Left ventricle myocardium superior (tissue), 1 donor: ENCODE results near the gene FOXE3. TPM values are rescaled to one million over a fixed set of nuclear protein-coding genes. Genes with fewer than 3 reads are reported as not detected.

Experiments
- ATAC-seq: fragments of 200-7000 bp; cut with Tn5 transposase; one replicate; pipeline ENCODE4 v1.9.1; 2020; ENCODE audit warnings: mild to moderate bottlenecking, moderate library complexity
- DNase-seq: peaks from one replicate; pipeline ENCODE4 v3.0.0-alpha.2; 2020
- intact Hi-C: fragments of 100-400 bp; cut with micrococcal nuclease; formaldehyde crosslinking; loops from one replicate; pipeline ENCODE4 v1.11.0; 2022
- total RNA-seq: library from RNA; stranded (reverse); fragmentation: NEBNext Ultra II Directional; extraction: Animal tissue kit (Norgen Biotek cat#: 25700); gene quantifications from one replicate; pipeline ENCODE4 v1.2.1, GENCODE V29; 2021
- donor health status: DM: no; HTN: yes; CAD: no; lungs with severe emphysema.

Gene FOXE3
- total RNA-seq, 1 donor from 2014 or later, result not detected

DNA sequence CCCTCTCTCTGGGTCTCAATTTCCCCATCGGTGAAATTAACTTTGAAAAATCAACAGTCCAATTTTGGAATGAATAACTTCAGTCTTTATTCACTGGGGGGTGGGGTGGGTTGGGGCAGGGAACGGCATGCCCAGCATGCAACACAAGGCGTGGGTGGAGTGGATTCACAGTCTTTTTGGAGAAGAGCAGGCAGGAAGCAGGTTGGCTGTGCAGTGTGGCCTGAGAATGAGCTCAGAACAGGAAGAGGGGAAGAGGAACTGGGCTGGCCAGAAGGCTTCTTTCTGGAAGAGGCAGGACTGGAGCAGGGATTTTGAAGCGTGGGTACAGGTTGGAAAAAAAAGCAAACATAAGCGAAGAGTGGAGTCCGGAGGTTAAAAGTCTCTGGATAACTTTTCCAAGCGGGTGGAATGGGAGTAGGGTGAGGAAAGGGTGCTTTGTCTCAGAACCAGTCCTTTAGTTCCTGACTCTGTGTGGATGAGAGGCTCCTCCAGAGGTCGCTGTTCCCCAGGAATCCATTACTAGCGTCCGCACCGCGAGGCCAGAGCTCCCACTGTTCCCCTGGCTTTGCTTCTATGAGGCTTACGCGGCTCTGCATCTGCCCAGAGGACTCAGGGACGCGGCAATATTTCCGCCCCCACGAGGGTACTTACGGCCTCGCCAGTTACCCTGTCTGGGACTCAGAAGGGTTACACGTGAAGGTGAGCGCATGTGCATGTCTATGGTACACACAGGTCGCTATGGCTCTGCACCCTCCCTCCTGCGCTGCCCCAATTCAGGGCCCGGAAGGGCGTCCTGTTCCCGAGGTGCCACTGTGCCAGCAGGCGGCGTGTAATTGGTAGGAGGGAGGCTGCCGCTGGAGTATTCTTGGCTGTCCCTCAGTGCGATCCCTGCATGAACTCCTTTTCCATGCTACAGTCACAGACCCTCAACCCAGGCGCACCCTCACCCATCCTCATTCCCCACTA, 16.3 kb downstream of the FOXE3 start:
- ATAC-seq (peak; percentile 80), DNase-seq (peak; percentile 78)
- intact Hi-C loops, result no loop called here

DNA sequence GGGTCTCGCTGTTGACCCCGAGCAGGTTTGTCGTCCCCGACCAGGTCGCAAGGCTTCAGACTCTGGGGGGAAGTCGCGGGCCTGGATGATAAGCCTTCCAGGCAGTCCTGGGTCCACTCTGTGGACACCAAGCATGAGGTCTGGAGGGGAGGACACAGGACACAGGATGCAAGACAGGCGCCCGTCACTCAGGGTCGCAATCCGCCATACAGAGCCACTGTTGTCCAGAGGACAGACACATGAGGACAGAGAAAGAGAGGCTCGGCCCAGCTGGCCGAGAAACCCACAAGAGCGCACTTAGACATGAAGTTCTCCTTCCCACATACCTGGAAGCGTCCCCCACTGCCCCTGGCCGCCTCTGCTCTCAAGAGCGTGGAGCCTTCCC, 16.9 kb downstream of the FOXE3 start:
- ATAC-seq, result no peak
- DNase-seq, result no peak
- intact Hi-C loops, result no loop called here

DNA sequence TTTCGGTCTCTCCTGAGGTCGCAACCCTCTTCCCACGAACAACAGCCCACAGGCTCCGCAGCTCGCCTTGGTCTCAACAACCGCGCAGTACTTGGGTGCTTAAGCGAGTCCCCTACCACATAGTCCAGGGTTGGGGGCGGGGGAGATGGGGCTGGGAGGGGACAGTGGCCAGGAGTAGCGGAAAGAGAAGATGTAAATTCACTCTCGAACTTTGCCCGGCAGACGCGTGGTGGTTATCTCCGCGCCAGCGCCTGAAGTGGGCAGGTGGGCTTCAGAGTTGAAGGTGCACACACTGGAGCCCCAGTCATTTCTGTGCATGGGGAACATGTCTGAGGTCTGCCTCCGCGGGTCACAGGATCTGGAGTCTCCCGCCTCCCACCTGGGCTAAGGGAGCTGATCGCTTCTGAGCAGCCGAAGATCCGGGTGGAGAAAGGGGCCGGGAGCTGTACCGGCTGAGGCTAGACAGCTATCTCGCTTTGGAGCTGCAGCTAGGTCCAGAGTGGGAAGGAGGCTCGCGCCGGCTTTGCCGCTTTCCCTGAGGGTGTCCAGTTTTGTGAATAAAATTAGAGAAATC, 17.5 kb downstream of the FOXE3 start:
- intact Hi-C loops, result no loop called here
- no peak for ATAC-seq
- DNase-seq, result no peak

DNA sequence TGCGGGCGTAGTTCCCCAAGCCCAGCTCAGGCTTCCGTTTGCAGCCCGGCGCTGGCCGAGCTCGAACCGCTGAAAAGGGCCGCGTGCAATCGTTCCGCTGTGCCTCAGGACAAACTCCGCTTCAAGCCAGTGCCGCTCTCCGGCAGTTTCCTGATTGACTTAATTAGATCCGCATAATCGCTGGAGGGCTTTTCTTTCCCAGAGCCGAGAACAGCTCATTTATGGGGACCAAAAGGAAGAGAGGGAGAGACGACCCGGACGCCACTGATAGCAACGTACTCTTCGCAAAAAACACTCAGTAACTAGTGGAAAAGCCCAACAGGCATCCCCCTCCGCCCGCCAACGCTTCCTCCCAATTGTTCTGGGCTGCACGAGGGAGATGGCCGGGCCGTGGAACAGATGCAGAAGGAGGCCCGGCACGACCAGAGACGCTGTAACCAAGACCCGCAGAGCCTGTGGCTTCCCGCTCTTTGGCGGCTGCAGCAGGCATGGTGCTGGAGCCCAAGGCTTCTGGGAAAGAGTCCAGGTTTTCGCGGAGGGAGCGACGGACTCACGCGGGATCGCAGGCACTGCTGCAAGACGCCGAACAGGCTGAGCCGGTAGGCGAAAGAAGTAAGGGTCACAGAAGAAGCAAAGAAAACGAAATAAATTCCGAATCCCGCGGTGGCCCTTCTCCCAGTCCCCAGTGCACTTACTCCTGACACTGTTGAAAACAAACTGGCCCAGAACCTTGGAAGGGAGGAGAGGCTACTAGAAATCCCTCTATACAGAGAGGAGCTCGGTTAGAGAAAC, 18.2 kb downstream of the FOXE3 start:
- peak; percentile 73 for DNase-seq
- ATAC-seq, result peak; percentile 4
- intact Hi-C loops, result no loop called here

DNA sequence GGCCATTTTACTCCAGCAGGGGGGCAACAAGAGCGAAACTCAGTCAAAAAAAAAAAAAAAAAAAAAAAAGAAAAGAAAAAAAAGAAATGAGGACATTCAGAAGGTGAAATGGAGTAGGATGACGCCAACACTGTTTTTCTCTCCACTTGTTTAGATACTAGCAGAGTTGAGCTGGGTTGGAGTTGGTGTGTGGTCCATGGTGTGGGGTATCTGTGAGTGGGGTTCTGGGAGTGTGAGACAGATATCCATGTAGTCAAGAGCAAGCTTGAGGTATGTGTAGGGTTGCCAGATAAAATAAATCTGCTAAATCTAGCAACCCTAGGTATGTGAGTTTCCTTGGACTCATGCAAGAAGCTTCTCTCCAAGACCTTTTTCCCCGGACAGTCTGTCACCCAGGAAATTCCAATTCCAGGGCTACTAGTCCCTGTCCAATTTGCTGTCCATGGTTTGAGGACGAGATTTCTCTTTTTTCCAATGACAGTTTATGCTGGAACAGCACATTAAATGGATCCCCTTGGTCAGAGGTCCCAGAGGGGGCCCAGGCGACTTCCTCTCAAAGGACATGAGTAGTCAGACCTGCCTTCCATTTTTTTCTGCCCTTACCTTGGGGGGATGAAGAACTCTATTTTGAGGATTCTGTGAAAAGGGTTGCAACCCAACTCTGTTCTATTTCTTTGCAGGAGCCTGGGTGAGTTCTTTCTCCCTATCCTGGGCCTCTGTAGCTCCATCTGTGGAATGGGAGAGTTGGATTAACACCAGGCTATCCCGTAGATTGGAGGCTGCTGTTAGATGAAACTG, 19.6 kb downstream of the FOXE3 start:
- intact Hi-C loops, result no loop called here
- DNase-seq (no peak), ATAC-seq (no peak)

DNA sequence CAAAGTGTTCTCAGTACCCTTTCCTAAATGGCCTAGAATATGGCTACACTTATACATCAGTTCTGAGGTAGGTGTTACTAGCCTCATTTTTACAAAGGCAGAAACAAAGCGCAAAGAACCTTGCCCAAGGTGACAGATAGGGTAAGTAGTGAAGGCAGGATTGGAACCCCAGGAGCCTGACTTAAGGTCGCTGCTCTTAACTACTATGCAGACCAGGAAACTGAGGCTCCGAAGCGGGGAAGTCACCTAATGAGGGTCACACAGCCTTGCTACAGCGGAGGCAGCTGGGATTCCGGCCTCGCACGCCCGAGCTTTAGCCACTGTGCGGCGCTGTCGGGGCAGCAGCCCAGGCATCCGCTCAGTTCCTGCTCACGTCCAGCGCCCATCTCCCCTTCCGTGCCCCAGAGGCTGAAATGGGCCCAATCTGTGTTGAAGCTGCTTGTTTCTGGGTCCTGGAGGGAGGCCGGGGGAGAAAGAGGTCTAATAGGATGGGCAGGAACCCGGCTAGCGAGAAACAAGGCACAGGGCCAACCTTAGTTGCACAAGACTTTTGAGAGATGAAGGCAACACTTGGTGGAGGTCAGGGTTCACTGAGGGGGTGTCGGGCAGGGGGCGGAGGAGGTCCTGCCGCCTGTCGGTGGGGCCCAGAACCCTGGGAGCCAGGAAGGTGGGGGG, 20.4 kb downstream of the FOXE3 start:
- intact Hi-C loops, result no loop called here
- DNase-seq (peak; percentile 81), ATAC-seq (peak; percentile 38)

DNA sequence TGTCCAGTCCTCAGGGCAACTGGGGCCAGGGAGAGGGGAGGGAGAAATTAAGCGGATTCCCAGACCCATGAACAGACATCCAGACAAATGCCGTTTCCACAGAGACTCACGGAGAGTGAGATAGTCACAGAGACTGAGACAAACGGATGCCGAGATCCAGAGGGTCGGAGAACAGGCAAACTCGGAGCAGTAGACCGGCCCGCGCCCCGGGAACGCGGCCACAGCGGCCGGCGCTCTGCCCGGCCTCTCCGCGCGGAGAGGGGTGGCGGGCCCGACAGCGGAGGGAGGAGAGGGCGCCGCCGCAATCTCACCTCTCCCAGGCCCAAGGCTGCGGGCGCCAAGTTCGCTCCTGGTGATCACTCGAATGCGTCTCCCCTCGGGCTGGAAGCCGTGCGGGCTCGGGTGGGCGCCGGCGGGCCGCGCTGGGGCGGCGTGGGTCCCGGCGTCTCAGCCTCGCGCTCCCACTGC, 20.9 kb downstream of the FOXE3 start:
- intact Hi-C loops, result no loop called here
- DNase-seq (no peak), ATAC-seq (peak; percentile 13)

DNA sequence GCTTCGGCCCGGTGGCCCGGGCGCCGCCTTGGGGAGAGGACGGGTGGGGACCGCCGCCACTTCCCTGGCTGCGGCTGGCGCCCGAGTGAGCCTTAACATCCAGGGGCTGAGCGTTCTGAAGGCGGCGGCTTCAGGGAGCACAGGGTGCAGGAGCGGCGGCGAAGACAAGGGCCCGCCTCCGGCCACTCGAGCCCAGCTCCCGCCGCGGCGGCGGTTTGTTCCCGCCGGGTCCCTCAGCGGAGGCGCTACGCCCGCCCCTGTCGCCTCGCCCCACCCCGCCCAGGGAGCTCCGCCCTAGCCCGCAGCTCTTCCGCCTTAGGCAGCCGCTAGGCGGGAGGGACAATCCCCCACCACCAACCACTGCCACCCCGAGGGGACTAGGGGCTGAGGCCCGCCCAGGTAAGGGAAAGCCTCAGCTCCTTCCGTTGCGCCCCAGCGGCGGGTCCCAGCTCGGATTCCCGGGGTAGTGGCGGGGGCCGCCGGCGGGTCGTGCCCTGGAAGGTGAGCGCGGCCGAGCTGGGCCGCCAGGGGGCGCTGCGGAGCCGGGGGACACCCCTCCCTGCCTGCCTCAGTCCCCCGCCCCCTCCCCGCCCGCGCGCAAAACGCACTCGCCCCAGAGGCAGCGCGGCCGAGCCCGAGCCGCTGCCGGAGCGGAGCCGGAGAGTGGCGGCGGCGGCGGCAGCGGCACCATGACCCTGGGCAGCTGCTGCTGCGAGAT, 21.5 kb downstream of the FOXE3 start, which contains the start of gene FOXD2:
TSS of gene FOXD2 (plus strand) at position 598 of the 718 bp plus-strand sequence. CDS start at position 690, 92 bp downstream.
- DNase-seq, result peak; percentile 91
- ATAC-seq, result peak; percentile 96
- intact Hi-C loops, result no loop called here

DNA sequence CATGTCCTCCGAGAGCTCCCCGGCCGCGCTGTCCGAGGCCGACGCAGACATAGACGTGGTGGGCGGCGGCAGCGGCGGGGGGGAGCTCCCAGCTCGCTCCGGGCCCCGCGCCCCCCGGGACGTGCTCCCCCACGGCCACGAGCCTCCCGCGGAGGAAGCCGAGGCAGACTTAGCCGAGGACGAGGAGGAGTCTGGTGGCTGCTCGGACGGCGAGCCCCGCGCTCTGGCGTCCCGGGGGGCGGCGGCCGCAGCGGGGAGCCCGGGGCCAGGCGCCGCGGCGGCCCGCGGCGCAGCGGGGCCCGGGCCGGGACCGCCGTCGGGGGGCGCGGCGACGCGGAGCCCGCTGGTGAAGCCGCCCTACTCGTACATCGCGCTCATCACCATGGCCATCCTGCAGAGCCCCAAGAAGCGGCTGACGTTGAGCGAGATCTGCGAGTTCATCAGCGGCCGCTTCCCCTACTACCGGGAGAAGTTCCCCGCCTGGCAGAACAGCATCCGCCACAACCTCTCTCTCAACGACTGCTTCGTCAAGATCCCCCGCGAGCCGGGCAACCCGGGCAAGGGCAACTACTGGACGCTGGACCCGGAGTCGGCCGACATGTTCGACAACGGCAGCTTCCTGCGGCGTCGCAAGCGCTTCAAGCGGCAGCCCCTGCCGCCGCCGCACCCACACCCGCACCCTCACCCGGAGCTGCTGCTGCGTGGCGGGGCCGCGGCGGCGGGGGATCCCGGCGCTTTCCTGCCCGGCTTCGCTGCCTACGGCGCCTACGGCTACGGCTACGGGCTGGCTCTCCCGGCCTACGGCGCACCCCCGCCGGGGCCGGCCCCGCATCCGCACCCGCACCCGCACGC, 22.3 kb downstream of the FOXE3 start:
- no peak for ATAC-seq
- intact Hi-C loops, result no loop called here
- DNase-seq, result no peak

DNA sequence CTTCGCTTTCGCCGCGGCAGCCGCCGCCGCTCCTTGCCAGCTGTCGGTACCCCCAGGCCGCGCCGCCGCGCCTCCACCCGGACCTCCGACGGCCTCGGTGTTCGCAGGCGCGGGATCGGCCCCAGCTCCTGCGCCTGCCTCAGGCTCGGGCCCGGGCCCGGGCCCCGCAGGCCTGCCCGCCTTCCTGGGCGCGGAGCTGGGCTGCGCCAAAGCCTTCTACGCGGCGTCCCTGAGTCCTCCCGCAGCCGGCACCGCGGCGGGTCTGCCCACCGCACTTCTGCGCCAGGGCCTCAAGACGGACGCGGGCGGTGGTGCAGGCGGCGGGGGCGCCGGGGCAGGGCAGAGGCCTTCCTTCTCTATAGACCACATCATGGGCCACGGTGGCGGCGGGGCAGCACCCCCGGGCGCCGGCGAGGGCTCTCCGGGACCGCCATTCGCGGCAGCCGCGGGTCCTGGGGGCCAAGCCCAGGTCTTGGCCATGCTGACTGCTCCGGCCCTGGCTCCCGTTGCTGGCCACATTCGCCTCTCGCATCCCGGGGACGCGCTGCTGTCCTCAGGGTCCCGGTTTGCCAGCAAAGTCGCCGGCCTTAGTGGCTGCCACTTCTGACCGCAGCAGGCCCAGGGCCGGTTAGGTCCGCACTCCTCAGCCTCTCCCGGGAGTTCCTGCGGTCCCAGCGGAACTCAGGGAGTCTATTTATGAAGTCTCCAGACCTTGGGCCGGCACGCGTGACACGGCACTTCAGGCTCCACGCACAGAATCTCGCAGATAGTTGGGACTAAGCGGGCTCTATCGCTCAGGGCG, 23.1 kb downstream of the FOXE3 start:
- intact Hi-C loops, result no loop called here
- DNase-seq, result no peak

DNA sequence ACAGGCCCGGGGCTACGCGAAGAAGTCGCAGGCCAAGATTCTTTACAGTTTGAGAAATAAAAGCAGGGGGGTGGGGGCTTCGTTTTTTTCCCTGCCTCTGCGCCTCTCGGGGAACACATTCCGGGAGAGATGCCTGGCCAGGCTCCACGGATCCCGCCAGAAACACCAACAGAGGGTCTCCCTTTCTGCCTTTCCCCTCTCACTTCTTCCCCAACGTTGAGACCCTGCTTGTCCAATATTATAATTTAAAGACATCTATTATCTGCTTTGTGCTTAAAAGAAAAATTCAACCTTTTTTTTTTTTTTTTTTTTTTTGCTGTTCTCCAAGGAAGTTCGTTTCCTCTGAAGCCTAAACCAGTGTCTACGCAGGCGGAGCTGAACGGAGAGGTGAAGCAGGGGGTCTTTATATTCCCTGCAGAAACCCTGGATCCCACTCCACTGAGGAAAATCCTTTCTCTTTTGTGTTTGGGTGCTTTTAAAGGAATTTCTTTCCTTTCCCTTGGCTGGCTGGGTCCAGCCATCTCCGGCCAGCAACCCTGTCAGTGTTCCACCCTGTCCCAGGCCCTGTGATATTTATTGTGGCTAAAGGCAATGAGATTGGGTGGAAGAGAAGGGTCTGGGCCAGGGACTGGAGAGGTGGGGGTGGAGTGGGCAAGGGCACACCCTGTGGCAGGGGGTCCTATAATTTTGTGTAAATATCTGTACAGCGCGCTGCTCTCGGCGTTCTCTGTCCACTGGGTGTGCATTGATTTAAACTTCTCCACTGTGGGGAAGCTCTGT, 23.9 kb downstream of the FOXE3 start:
- intact Hi-C loops, result no loop called here
- ATAC-seq, result no peak
- DNase-seq, result no peak

More for the DNA sequence above, 23.1 kb downstream of the FOXE3 start:
- no peak for ATAC-seq

DNA sequence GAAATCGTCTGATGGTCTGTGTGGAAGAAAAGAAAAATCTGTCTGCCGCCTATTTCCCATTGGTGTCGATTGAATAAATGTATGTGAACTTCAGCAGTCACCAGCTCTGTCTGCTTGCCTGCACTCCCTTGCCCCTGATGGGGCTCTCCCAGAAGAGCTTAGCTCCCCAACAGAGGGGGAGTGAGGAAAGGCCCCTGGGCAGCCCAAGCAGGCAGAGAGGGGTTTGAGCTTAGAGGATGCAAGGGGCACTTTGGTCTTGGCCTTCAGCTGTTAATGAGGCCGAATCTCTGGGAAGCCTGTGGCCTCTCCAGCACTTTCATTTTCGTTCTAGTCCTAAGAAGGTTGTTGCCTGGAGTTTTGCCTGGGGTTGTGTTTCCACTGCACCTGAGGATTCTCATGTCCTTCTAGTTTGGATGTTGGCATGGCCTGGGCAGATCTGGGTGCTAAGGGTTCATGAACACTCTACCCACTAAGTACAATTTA, 24.6 kb downstream of the FOXE3 start:
- intact Hi-C loops, result no loop called here
- DNase-seq (no peak), ATAC-seq (no peak)

DNA sequence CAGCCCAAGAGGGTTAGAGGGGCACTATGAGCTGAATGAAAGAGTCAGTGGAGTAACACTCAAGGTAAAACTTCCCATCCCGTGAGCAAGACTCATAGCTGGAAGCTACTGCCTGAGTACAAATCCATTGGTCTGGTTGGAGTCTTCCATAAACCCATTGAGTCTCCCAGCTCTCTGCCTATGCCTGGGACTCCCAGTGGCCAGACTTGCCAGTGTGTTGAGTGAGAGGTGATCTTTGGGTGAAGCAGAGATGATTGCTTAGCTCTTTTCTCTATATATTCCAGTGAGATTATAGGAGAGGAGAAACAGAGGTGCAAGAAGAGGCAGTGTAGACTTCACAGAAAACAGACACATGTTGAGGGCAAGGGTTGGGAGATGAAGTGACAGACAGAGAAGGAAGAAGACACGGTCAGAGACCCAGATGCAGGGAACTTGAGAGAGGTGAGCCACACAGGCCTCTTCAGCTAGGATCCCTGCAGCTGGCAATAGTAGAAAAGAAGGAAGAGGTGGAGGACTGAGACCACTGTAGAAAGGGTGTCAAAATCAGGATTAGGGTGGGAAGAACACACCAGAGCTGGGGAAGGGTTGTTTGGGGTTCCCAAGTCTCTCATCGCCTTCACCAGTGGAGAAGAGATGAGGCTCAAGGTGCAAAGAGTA, 25.5 kb downstream of the FOXE3 start:
- DNase-seq, result no peak
- ATAC-seq, result no peak
- intact Hi-C loops, result no loop called here

DNA sequence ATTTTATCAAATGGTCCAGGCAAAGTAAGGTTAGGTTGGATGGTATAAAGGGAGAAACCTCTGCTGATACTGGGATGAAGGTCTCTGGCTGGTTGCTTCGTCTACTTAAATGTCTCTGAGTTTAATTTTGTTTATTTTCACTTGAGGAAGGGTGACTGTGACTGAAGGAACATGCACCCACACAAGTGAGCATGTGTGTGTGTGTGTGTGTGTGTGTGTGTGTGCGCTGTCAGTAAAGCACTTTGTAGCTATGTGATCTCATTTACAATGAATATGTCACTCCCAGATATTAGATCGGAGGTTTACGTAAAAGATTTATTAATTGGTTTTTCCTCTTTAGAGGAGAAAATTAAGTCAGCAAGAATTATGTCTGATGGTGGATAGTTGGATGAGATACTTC, 26.1 kb downstream of the FOXE3 start:
- DNase-seq (no peak), ATAC-seq (no peak)
- intact Hi-C loops, result no loop called here
